Measurements from ENCODE around the gene IDUA. TPM values are rescaled to one million over a fixed set of nuclear protein-coding genes. Genes with fewer than 3 reads are reported as not detected.

IDUA gene
- total RNA-seq, 4 donors from 2014 or later = 10.4 to 23.1 (median 11.5) TPM

DNA sequence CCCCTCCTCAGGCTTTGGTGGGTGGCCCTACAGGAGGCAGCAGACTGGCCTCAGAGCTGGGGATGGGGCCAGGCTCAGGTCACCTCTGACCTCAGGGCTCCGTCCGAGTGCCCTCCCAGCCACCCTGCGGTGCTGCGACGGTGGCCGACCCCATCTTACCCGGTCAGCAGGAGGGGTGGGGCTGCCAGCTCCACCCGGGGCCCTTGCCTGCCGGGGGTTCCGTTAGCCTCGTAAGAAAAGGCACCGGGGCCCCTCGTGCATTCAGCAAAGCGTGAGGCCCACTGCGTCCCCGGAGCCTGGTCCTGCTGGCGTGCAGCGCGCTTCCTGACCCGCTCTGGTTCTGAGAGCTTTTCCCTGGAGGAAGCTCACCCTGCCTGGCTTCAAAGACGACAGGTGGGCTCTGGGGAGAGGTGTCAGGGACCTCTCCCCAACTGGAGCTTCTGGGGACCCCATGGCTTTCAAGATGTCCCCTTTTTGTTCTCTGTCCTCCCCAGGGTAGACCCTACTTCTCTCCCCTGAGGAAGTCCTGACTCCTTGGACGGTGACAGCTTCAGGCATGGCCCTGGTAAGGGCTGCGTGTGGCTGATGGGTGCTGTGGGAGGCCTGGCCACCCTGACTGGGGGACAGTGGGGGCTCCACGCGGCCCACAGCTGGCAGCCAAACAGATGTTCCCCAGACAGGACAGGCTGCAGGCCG is 40.5 kb downstream of the IDUA start:
- no peak for TF ChIP-seq POLR2A (IDR thresholded peaks at IDR 0.05; ENCODE audit: low read depth)
- TF ChIP-seq, protein P1, sequence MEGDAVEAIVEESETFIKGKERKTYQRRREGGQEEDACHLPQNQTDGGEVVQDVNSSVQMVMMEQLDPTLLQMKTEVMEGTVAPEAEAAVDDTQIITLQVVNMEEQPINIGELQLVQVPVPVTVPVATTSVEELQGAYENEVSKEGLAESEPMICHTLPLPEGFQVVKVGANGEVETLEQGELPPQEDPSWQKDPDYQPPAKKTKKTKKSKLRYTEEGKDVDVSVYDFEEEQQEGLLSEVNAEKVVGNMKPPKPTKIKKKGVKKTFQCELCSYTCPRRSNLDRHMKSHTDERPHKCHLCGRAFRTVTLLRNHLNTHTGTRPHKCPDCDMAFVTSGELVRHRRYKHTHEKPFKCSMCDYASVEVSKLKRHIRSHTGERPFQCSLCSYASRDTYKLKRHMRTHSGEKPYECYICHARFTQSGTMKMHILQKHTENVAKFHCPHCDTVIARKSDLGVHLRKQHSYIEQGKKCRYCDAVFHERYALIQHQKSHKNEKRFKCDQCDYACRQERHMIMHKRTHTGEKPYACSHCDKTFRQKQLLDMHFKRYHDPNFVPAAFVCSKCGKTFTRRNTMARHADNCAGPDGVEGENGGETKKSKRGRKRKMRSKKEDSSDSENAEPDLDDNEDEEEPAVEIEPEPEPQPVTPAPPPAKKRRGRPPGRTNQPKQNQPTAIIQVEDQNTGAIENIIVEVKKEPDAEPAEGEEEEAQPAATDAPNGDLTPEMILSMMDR (IDR thresholded peaks at IDR 0.05) = no peak
- TF ChIP-seq EP300 (IDR thresholded peaks at IDR 0.05) = no peak
- no peak for TF ChIP-seq POLR2AphosphoS5 (IDR thresholded peaks at IDR 0.05)
- H3K4me1 ChIP-seq = no peaks in the 10 kb centered on the region
- no peaks in the 10 kb centered on the region for H3K9me3 ChIP-seq
- H3K36me3 ChIP-seq = peaks cover 0 to 36% (median 17%) of the 10 kb centered on the region in 4 donors
- 80% methylated on average over 16 of the region's 26 CpGs for WGBS
- H3K27ac ChIP-seq (replicated peaks in 1 of 4) = no peak overlapping the region
- DNase-seq (ENCODE audit: extremely low spot score) = no peak
- H3K27me3 ChIP-seq = peaks cover 0 to 44% (median 3%) of the 10 kb centered on the region in 4 donors
- H3K4me3 ChIP-seq = no peak overlapping the region
- intact Hi-C loops (cut with DNase I) = no loop called here

DNA sequence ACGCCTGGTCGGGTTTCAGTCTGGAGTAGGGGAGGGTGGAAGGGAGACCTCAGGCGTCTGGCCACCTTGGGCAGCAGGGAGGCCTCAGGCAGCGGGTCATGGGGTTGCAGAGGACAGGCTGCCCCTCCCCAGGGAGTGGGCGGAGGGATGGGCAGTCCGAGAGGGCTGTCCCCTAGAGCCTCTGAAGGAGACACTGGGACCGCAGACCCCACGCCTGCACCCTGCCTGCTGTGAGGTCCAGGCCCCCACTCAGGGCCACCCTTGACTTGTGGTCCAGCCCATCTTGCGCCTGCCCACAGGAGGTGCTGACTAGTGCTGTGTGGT is 41.0 kb downstream of the IDUA start:
- Histone ChIP-seq H3K4me3 (no peak overlapping the region), H3K36me3 (peaks cover 0 to 33% (median 17%) of the 10 kb centered on the region in 4 donors), H3K27ac (replicated peaks in 1 of 4) (no peak overlapping the region), H3K9me3 (no peaks in the 10 kb centered on the region), H3K27me3 (peaks cover 0 to 49% (median 3%) of the 10 kb centered on the region in 4 donors), H3K4me1 (no peaks in the 10 kb centered on the region)
- no peak for TF ChIP-seq POLR2AphosphoS5 (IDR thresholded peaks at IDR 0.05)
- TF ChIP-seq EP300 (IDR thresholded peaks at IDR 0.05) = no peak
- TF ChIP-seq, protein P1 (IDR thresholded peaks at IDR 0.05) = no peak
- no peak for TF ChIP-seq POLR2A (IDR thresholded peaks at IDR 0.05; ENCODE audit: low read depth)
- no CpG with 5 or more reads among the region's 9 CpGs for WGBS
- no peak for DNase-seq (ENCODE audit: extremely low spot score)
- intact Hi-C loops (cut with DNase I) = no loop called here

DNA sequence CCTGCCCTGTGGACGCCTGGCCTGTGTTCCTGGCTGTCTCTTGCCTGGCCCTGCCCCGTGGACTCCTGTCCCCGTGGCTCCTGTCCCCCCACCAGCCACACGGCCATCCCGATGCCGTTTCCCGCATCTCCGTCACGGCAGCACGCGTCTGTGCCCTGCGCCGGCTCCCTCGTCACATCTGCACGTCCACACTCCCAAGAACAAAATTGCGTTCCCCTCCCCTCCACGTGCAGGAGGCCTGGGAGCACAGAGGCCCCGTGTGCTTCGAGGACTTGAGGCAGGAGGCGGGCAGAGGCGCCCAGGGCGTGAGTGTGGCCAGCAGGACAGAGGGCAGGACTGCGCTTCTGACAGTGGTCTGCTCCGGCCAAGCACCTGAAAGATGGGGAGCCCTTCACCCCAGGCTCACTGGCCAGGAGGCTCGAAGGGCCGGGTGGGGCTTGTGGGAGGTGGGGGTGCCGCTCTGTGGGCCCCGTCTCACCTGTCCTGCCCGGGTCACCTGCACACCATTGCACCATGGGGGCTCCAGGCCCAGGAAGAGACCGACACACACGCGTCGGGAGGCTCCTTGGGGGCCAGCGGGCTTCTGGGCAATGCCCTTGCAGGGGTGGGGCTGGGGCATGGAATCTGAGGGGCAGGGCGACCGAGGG is 41.9 kb downstream of the IDUA start:
- DNase-seq (ENCODE audit: extremely low spot score) = no peak
- peaks cover 0 to 57% (median 3%) of the 10 kb centered on the region in 4 donors for H3K27me3 ChIP-seq
- no peak overlapping the region for H3K27ac ChIP-seq (replicated peaks in 1 of 4)
- H3K4me1 ChIP-seq = peaks cover 0 to 7% (median 6%) of the 10 kb centered on the region in 4 donors
- TF ChIP-seq POLR2A (IDR thresholded peaks at IDR 0.05; ENCODE audit: low read depth) = no peak
- TF ChIP-seq, protein P1 (IDR thresholded peaks at IDR 0.05) = no peak
- TF ChIP-seq EP300 (IDR thresholded peaks at IDR 0.05) = no peak
- TF ChIP-seq POLR2AphosphoS5 (IDR thresholded peaks at IDR 0.05) = no peak
- no peaks in the 10 kb centered on the region for H3K9me3 ChIP-seq
- H3K4me3 ChIP-seq = no peak overlapping the region
- H3K36me3 ChIP-seq = peaks cover 0 to 25% (median 16%) of the 10 kb centered on the region in 4 donors
- intact Hi-C loops (cut with DNase I) = no loop called here
- WGBS = 76% methylated on average over 20 of the region's 36 CpGs

GRCh38 chr4:1029529-1029928 is 42.7 kb downstream of the IDUA start:
- intact Hi-C loops (cut with DNase I) = no loop called here
- 80% methylated on average over 8 of the region's 17 CpGs for WGBS
- Histone ChIP-seq H3K4me3 (no peak overlapping the region), H3K27ac (replicated peaks in 1 of 4) (no peak overlapping the region), H3K27me3 (peaks cover 0 to 59% (median 3%) of the 10 kb centered on the region in 4 donors), H3K9me3 (no peaks in the 10 kb centered on the region), H3K36me3 (peaks cover 0 to 16% (median 12%) of the 10 kb centered on the region in 4 donors), H3K4me1 (peaks cover 0 to 15% (median 14%) of the 10 kb centered on the region in 4 donors)
- no peak for DNase-seq (ENCODE audit: extremely low spot score)
- TF ChIP-seq, protein P1 (IDR thresholded peaks at IDR 0.05) = no peak
- TF ChIP-seq POLR2AphosphoS5 (IDR thresholded peaks at IDR 0.05) = no peak
- no peak for TF ChIP-seq POLR2A (IDR thresholded peaks at IDR 0.05; ENCODE audit: low read depth)
- TF ChIP-seq EP300 (IDR thresholded peaks at IDR 0.05) = no peak
